Hematopoietic multipotent progenitor cell treated with erythropoietin and hydrocortisone succinate and interleukin-3 and kit ligand, for 15 days (in vitro differentiated cells): ENCODE results near the gene RNF169.

Source experiments
- DNase-seq: peaks from one replicate; pipeline ENCODE4 v3.0.0-alpha.2; 2015; ENCODE audit warnings: low spot score

RNF169 gene

GRCh38 chr11:74770456-74770855, 21.8 kb downstream of the RNF169 start:
- no peak for DNase-seq

GRCh38 chr11:74771139-74771538, 22.5 kb downstream of the RNF169 start:
- no peak for DNase-seq

DNA sequence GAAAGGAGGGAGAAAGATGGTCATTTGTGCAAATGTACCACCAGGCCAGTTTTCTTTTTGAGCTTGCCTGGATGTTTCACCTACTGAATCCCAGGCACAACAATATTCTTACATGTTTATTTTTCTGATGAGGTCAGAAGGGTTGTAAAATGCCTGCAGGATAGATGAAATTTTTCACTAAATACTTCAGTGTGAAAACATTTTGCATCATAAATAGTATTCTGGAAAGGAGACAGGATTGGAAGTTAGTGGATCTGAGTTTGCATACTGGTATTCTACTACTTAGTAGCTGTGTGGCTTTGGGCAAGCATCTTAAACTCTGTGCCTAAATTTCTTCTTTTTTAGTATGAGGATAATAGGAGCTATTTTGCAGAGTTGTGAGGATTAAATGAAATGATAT, 24.8 kb downstream of the RNF169 start:
- DNase-seq, result no peak

GRCh38 chr11:74775762-74776161, 27.1 kb downstream of the RNF169 start:
- no peak for DNase-seq

GRCh38 chr11:74776546-74776945, 27.9 kb downstream of the RNF169 start:
- DNase-seq, result no peak

- no peak for DNase-seq
Observed at GRCh38 chr11:74777038-74777437, 28.4 kb downstream of the RNF169 start.

GRCh38 chr11:74777877-74778276, 29.2 kb downstream of the RNF169 start:
- no peak for DNase-seq

DNA sequence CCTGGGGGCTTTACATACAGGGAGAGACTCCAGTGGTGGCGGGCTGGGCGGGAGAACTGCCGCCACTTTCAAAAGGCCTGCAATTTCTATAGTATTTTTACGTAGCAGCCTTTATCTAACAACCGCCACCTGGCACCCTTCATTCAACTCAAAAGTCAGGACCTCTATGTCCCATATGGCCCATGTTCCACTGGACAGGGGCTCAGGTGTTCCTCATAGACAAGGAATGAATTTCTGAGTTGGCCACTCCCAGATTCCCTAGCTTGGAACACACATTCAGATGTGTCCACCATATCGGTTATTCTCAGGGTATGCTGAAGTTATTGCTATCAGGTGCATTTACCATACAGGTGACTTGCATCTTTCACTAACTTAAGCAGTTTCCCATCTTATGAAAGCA, 29.9 kb downstream of the RNF169 start:
- no peak for DNase-seq

DNA sequence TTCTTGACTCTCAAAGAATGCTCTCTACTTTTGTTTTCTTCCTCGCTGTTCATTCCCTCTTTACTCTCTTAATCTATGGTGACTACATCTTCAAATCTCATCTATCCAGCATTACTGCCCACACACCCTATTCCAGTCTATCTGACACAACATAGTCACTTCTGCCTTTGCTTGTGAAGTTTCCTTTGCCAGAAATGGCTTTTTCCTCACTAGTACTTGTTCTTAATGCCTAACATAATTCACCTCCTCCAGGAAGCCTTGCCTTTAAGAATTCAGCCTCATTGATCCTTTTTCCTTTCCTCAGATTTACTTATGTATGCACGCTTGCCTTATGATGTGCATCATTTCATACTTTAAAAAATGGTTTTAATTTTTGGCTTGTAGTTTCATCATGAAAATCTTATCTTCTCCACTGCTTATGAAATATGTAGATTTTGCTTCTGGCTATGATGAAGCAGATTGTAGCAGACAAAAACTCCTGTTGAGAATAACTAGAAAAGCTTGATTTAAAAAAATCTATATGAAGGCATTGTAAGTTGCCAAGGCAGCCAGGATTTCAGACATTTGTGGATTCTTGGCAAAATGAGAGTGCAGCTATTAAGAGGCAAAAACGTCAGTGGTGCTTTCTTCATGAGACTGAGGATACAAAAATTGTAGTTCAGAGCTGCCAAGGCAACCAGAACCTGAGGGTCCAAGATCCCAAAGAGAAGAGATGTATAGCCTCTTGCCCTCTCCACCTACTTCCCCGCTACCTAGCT, 31.8 kb downstream of the RNF169 start:
- no peak for DNase-seq

DNA sequence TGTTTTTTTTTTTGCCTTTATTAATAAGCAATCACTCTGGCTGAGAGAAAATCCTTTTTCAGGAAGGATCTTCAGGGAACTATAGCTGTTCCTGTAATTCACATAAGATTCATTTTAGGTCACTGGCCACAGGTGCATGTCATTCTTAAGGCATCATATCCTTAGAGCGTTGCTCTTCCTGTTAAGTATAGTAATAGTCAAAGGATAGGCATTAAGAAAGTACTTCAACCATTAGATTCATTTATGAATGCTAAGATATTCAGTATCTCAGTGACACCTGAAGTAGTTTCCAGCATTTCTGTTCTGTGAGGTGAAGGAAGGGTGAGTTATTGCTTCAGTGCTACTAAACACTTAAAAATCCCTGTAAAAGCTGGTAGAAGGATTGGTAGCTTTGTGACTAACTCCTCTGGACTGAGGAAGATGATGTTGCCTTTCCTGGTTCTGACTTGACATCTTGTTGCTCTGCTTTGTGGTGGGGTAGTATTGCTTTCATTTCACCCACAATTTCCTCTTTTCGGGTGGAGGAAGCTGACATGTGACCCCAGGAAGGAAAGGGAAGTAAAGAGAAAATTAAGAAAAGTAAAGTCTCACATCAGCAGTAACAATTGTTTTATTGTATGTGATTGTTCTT, 34.7 kb downstream of the RNF169 start:
- no peak for DNase-seq

DNA sequence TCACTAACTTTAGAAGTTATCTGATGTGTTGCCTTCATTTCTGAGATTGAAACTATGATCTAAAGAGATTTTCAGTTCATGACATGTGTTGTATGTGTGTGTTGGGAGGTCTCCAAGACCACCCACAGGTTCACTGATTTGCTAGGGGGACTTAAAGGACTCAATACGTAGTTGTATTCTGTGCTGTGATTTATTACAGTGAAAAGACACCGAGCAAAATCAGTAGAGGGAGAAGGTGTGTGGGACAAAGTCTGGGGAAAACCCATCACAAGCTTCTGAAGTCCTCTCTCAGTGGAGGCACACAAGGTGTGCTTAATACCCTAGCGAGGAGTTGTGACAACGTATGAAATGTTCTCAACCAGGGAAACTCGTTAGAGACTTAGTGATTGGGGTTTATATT, 35.6 kb downstream of the RNF169 start:
- no peak for DNase-seq

DNA sequence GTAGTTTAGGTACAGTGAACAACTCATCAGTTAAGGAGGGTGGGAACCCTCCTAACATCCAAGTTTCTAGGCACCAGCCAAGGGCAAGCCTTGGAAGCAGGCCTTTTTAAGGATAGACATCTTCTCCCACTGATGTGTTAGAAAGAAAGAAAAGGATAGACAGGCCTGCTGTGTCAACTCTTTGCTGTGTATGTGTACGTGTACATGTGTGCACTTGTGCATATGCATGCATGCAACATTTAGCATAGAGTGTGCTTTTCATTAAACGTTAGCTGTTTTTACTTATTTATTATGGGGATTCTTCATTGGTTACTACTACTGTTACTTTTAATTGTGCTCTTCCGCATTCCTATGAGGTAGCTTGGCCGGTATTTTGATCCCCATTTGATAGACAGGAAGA, 36.1 kb downstream of the RNF169 start:
- DNase-seq, result no peak

DNA sequence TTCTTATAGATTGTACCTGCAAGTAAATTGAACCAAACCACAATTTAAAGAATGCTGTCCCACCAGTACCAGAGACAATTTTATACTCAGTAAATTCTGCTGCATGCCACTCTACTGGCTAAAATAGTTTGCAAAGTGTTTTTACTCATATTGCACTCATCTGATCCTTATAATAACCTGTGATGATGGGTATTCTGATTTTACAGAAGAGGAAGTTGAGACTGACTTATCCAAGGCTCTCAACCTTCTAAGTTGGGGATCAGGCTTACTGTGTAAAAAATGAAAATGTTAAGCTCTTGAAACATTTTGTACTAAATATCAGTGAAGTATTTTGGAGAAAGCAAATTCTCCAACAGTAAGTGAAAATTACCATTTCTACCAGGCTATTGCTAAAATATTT, 37.9 kb downstream of the RNF169 start:
- no peak for DNase-seq

GRCh38 chr11:74791333-74792100, 42.9 kb downstream of the RNF169 start:
- DNase-seq, result no peak

DNA sequence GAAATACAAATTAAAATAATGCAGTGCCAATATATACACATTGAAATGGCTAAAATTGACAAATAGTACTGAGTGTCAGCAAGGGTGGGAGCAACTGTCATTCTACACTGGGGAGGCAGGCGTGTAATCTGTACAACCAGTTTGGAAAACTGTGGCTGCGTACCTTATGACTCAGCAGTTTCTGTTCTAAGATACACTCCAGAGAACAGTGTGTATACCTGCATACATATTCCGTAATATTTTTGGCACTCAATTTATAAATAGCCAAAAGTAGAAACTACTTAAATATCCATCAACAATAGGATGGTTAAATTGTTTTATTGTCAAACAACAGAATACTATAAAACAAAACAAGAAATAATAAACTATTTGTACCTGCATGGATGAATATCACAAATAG, 57.6 kb downstream of the RNF169 start:
- no peak for DNase-seq

DNA sequence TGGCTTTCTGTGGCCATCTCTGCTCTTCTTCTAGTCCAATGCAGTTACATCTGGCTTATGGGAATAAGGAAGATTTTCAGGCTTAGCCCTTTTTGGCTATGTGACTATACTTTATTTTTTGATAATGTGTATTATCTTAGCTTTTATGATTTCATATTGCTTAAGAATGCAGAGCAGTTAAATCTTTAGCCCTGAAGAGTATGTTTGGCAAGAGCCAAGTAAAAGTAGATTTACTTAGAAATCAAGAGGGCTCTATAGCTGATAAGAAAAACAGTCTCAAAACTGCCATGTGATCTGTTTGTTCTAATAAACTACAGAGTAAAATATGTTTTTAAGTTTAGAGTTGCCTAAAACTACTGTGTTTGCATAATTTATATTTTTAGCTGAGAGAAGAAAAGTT, 61.2 kb downstream of the RNF169 start:
- DNase-seq, result no peak

DNA sequence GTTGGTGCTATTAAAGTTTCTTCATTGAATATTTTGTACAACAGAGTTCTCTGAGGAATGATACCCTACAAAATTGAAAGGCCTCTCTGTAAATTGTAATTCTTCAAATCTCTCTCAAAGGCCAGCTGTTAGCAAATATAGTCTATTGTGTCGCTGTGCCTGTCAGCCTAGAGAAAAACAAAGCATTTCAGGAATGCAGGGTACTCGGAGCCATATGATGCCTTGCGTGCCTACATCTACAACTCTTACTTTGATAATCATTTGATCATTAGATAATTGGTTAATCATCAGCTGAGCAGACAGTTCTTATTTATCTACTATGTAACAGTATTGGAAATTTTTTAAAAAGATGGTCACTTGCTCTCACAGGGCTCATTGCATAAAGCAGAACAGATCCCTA, 67.3 kb downstream of the RNF169 start:
- DNase-seq, result no peak

GRCh38 chr11:74816664-74817063, 68.0 kb downstream of the RNF169 start:
- DNase-seq, result no peak

DNA sequence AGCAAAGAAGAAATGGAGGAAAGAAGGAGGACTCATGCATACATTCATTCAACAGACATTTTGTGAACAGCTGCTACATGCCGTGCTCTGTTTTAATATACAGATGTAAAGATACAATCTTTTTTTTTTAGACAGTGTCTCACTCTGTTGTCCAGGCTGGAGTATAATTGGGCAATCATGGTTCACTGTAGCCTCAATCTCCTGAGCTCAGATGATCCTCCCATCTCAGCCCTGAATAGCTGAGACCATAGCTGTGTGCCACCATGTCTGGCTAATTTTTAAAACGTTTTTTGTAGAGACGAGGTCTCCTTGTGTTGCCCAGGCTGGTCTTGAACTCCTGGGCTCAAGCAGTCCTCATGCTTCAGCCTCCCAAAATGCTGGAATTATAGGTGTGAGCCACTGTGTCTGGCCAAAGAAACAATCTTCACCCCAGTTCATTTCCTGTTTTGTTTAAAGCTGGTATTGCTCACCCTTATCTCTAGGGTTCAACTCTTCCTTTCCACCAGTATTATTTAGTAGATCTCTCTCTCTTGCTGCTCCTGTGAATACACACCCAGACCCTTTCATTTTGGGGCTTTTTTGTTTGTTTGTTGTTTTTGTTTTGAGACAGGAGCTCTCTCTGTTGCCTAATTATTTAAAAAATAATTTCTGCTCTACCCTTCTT, 69.8 kb downstream of the RNF169 start:
- DNase-seq, result no peak

- DNase-seq, result no peak
Observed at GRCh38 chr11:74819400-74819799, 70.8 kb downstream of the RNF169 start.

DNA sequence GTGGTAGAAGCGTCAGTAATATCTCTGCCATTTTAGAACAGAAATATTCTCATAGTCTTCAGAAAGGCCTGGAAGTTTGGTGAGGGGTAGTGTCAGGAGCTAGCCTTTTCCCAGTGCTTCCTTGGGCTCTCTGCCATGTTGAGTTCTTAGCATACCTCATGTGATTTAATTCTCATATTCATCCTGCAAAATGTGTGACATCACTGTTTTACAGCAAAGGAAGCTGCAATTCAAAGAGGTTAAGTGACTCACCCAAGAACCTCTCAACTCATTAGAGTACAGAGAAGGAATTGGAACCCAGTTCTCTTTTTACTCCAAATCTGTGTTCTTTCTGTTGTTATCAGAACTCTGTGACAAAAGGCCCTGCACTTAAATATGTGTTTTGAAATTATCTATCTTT, 72.1 kb downstream of the RNF169 start:
- DNase-seq, result no peak

- no peak for DNase-seq
Observed at GRCh38 chr11:74822170-74822569, 73.5 kb downstream of the RNF169 start.
